ENCODE data around the gene ATXN3.
"Not testable (repeated sequence)": the region's sequence is repeated elsewhere in the genome, so short reads cannot be mapped to it uniquely, and the experiment has no call there.

ATXN3 gene

GRCh38 chr14:92058006-92058917 lies 48.1 kb downstream of the ATXN3 start:
- no peak for DNase-seq

DNA sequence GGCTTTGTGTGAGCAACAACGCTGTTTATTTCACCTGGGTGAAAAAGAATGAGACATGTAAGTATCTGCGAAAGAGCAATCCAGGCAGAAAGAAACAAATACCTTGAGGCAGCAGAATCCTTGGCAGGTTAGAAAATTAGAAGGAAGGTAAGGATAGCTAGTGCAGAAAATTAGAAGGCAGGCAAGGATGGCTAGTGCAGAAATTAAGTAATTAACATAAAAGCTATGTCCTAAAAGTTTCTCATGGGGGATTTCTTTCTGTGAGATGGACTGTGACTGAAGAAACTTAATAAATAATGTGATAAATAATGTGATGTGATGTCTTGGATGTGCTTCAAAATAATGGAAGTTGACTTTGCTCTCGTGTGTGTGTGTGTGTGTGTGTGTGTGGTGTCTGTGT lies 56.6 kb downstream of the ATXN3 start:
- DNase-seq: no peak

GRCh38 chr14:92049221-92049620 lies 57.2 kb downstream of the ATXN3 start:
- DNase-seq: not testable (repeated sequence)

GRCh38 chr14:92045904-92046303 lies 60.5 kb downstream of the ATXN3 start:
- not testable (repeated sequence) for DNase-seq

- DNase-seq: not testable (repeated sequence)
These were observed 64.6 kb downstream of the ATXN3 start for GRCh38 chr14:92041766-92042165.

GRCh38 chr14:92041203-92041602 lies 65.2 kb downstream of the ATXN3 start:
- DNase-seq: no peak

DNA sequence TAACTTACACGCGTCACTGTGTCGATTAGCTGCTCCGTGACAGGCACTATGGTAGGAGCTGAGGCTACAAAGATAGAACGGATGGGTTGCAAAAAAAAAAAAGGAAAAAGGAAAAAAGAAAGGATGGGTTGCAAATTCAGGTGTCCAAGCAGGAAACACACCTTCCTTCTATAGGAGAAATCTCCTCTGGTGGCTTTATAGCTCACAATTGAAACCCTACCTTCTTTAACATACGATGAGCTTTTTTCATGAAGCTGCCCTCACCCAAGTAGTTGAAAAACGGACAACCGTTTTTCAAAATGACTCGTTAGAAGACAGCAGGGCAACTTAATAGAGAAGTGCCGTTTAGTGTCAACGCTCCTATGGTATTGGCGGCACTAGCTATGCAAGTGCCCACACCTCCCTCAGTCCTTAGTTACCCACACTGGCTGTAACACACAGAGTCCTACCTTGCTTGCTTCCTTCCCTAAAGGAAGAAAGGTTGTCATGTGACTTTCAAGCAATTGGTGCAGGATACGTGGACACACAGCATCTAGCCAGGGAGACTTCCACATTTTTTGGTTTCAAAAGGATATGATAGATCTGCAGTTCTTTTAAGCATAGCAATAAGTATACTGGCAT lies 65.8 kb downstream of the ATXN3 start:
- peak; percentile 67 for DNase-seq

- peak; percentile 98 for DNase-seq
These were observed 66.5 kb downstream of the ATXN3 start, which contains the start of gene TRIP11 for GRCh38 chr14:92039719-92040430. Gene TRIP11 (minus strand): TSS chr14:92040059. CDS start chr14:92039685, 374 bp downstream.

DNA sequence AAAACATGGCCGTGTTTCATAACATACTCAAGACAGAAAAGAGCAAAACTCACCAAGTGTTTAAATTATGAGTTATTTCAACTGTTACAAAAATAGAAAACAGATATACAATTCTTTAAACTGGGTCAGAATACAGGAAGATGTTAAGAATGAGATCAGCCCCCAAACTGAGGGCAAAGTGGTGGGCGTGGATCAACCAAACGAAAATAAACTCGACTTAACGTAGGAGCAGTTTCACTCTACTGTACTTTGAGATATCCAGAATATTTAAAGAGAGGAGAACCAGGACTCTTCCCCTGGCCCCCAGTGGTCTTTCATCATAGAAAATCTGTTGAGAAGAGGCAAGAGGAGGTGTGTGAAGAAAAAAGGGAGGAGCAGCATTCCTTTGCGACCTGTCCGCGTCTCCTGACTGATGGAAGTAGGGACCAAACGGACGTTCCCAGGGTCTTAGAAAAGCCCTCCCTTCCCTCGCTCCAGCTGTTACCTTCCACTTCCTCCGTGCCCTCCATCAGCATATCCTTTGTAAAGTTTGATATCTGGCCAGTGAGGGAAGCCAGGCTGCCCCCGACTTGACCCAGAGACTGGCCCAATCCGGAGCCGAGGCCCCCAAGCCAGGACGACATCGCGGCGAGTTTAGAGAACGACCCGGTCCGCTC lies 67.2 kb downstream of the ATXN3 start:
- peak; percentile 66 for DNase-seq

DNA sequence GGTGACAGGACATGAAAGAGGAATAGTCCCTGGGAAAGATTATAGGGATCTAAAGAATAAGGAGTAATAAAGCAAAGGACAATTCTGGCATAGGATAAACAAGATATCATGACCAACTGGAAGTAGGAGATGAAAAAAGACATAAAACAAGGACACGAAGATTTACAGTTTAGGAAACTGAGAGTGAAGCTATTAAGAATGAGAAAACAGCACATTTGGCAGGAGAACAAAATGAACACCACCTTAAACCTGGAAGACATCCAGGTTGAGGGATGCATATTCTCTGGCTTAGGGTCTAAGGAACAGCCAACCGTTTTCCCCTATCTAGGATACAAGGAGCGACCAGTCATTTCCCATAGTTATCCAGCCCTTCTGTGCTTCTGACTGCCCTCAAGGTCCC lies 68.4 kb downstream of the ATXN3 start:
- DNase-seq: no peak

GRCh38 chr14:92035890-92036289 lies 70.5 kb downstream of the ATXN3 start:
- no peak for DNase-seq

DNA sequence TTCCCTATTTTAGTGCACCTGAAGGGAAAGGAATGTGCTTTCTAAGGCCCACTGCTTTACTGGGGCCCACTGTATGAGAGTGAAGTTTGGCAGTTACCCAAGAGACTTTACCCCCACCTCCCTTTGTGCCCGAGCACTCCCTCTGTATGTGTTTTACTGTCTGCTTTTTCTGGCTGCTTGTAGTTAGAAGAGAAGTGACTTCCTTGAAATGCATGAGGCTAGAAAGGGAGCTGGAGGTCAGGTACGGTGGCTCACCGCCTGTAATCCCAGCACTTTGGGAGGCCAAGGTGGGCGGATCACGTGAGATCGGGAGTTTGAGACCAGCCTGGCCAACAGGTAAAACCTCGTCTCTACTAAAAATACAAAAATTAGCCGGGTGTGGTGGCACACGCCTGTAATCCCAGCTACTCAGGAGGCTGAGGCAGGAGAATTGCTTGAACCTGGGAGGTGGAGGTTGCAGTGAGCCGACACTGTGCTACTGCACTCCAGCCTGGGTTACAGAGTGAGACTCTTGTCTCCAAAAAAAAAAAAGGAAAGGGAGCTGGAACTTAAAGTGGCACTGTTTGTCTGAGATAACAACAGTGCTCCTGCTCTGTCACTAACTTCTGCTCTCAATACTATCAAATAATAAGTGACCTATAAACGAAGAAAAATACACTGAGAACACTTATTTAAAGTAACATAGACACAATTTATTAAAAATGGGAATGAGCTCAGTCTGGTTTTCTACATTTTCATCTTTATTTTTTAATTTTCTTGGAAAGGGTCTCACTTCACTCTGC lies 72.3 kb downstream of the ATXN3 start:
- peak; percentile 47 for DNase-seq

GRCh38 chr14:92033433-92033832 lies 72.9 kb downstream of the ATXN3 start:
- no peak for DNase-seq

DNA sequence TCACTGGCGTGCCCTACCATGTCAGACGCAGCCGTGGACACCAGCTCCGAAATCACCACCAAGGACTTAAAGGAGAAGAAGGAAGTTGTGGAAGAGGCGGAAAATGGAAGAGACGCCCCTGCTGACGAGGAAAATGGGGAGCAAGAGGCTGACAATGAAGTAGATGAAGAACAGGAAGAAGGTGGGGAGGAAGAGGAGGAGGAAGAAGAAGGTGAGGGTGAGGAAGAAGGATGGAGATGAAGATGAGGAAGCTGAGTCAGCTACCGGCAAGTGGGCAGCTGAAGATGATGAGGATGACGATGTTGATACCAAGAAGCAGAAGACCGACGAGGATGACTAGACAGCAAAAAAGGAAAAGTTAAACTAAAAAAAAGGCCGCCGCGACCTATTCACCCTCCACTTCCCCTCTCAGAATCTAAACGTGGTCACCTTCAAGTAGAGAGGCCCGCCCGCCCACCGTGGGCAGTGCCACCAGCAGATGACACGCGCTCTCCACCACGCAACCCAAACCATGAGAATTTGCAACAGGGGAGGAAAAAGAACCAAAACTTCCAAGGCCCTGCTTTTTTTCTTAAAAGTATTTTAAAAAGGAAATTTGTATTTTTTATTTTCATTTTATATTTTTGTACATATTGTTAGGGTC lies 79.7 kb downstream of the ATXN3 start:
- no peak for DNase-seq

- DNase-seq: no peak
These were observed 84.3 kb downstream of the ATXN3 start for GRCh38 chr14:92022036-92022435.

- DNase-seq: no peak
These were observed 84.9 kb downstream of the ATXN3 start for GRCh38 chr14:92021523-92021922.

GRCh38 chr14:92014040-92014439 lies 92.3 kb downstream of the ATXN3 start:
- no peak for DNase-seq

DNA sequence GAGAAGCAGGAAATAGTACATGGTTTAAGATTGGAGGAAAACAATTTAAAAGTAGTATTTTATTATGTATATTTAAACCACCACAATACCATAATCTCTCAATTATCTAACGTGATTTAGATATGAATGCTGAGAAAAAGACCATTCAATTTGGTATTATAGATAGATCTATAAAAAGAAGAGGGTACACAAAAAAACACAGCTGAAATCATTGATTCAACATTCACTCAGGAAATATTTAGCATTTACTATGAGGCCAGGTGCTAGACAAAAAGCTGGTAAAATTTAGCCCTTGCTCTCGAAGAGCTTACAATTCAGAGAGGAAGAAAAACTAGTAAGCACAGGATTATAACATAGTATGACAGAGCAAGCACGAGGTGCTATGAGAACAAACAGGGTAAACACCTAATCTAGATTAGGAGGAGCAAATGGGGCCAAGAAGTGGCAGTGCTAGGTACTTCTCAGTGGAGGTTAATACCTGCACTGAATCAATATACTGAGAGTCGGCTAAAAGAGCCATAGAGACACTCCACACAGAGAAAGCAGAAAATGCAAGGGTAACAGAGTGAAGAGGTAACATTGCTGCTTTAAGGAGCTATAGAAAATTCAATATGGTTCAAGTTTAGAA lies 94.1 kb downstream of the ATXN3 start:
- DNase-seq: no peak

- DNase-seq: no peak
These were observed 95.7 kb downstream of the ATXN3 start for GRCh38 chr14:92010644-92011043.

- no peak for DNase-seq
These were observed 96.8 kb downstream of the ATXN3 start for GRCh38 chr14:92009604-92010003.

All from hematopoietic multipotent progenitor cell treated with erythropoietin and hydrocortisone succinate and interleukin-3 and kit ligand, for 4 days (in vitro differentiated cells).